Endodermal cell (in vitro differentiated cells): ENCODE measurements around the gene GCLM. TPM values are rescaled to one million over a fixed set of nuclear protein-coding genes. Genes with fewer than 3 reads are reported as not detected.

Source experiments
- DNase-seq: peaks from one replicate; pipeline ENCODE4 v3.0.0-alpha.2; 2017
- H3K27ac ChIP-seq: 2 replicates; pipeline ENCODE4 v1.5.1; 2013; ENCODE audit warnings: mild to moderate bottlenecking, low read depth, low read length, moderate library complexity
- H3K27me3 ChIP-seq: 2 replicates; pipeline ENCODE4 v1.6.1; 2013; ENCODE audit warnings: mild to moderate bottlenecking, low read length, moderate library complexity; ENCODE audit not compliant: insufficient read depth, control insufficient read depth, poor library complexity, severe bottlenecking
- H3K36me3 ChIP-seq: 2 replicates; pipeline ENCODE4 v1.7.0; 2013; ENCODE audit warnings: mild to moderate bottlenecking, low read length, moderate library complexity; ENCODE audit not compliant: control insufficient read depth, insufficient read depth
- H3K4me1 ChIP-seq: one replicate; pipeline ENCODE4 v1.7.0; 2013; ENCODE audit warnings: low read length; ENCODE audit not compliant: control insufficient read depth, insufficient read depth
- H3K4me3 ChIP-seq: 2 replicates; pipeline ENCODE4 v1.5.1; 2013; ENCODE audit warnings: mild to moderate bottlenecking, low read length, moderate library complexity
- H3K9ac ChIP-seq: 2 replicates; pipeline ENCODE4 v1.6.1; 2013; ENCODE audit warnings: mild to moderate bottlenecking, low read length, moderate library complexity; ENCODE audit not compliant: poor library complexity, severe bottlenecking; ENCODE audit errors: extremely low read depth
- H3K9me3 ChIP-seq: 2 replicates; pipeline ENCODE4 v1.6.1; 2013; ENCODE audit warnings: mild to moderate bottlenecking, low read length, moderate library complexity; ENCODE audit not compliant: control insufficient read depth
- H3K27ac Mint-ChIP-seq: 2 replicates; pipeline ENCODE4 v1.8.0; 2020; ENCODE audit warnings: mixed read lengths
- H3K27me3 Mint-ChIP-seq: 2 replicates; pipeline ENCODE4 v1.8.0; 2021; ENCODE audit warnings: mild to moderate bottlenecking, mixed read lengths; ENCODE audit not compliant: insufficient read depth
- H3K36me3 Mint-ChIP-seq: 2 replicates; pipeline ENCODE4 v1.8.0; 2020; ENCODE audit warnings: low read depth, mixed read lengths
- H3K4me1 Mint-ChIP-seq: 2 replicates; pipeline ENCODE4 v1.8.0; 2020; ENCODE audit warnings: mixed read lengths
- H3K4me3 Mint-ChIP-seq: 2 replicates; pipeline ENCODE4 v1.8.0; 2020; ENCODE audit warnings: mild to moderate bottlenecking, moderate library complexity, mixed read lengths
- H3K9me3 Mint-ChIP-seq: 2 replicates; pipeline ENCODE4 v1.8.0; 2020; ENCODE audit warnings: mild to moderate bottlenecking, mixed read lengths
- WGBS, 2 experiments: methylation state at CpG; one replicate each; pipeline versions ENCODE4 v1.1.5 to v1.1.7; 2013; ENCODE audit warnings: missing lambda C conversion rate in 2 of 2, mixed read lengths in 1 of 2; ENCODE audit not compliant: insufficient coverage in 1 of 2, insufficient read length in 1 of 2; 5-methylcytosine and 5-hydroxymethylcytosine counted together
- total RNA-seq, 2 donors: library from RNA; stranded (reverse); fragmentation: NEBNext Ultra II Directional in 1 of 2; extraction: Animal tissue kit (Norgen Biotek cat#: 25700) in 1 of 2; gene quantifications; 2 replicates in 1 of 2; 3 replicates in 1 of 2; pipeline ENCODE4 v1.2.1, GENCODE V29; 2021
- TF ChIP-seq, protein P1 (sequence below): fragments of 200-600 bp; sonication (generic); conservative IDR thresholded peaks from 2 replicates; pipeline ENCODE4 v1.5.0; 2021; ENCODE audit warnings: antibody characterized with exemption, mild to moderate bottlenecking

GCLM gene
- total RNA-seq, 2 donors from 2014 or later = 14.0 to 19.4 TPM

DNA sequence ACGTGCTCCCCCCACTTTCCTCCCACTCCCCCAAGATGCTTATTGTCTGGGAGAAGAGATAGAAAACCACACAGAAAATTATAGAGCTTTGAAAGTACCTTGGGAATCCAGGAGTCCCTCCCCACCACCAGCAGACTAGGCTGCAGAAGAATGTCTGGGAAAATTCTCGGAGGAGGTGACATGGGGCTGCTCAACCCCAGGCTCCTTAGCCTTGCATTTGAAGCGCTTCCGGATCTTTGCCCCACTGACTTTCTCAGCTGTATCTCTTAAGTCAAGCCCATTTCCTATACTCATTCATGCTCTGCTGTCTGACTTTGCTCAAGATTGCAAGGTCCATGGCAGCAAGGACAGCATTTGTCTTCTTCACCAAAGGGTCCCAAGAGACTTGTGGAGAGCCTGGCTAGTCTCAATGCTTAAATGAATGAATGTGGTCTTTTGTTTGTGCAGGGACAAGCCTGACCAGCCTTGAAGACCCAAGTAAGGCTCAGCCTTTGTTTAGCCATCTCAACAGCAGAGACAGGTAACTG lies 68.2 kb downstream of the GCLM start:
- no peak overlapping the region for H3K27ac ChIP-seq
- no peak overlapping the region for H3K27ac Mint-ChIP-seq
- H3K27me3 Mint-ChIP-seq = no peaks in the 10 kb centered on the region
- WGBS, 2 experiments = 83 to 95% methylated on average over 1 to 3 of the region's 4 CpGs
- H3K9me3 ChIP-seq = peaks cover 16% of the 10 kb centered on the region
- H3K9ac ChIP-seq = no peak overlapping the region
- TF ChIP-seq, protein P1, sequence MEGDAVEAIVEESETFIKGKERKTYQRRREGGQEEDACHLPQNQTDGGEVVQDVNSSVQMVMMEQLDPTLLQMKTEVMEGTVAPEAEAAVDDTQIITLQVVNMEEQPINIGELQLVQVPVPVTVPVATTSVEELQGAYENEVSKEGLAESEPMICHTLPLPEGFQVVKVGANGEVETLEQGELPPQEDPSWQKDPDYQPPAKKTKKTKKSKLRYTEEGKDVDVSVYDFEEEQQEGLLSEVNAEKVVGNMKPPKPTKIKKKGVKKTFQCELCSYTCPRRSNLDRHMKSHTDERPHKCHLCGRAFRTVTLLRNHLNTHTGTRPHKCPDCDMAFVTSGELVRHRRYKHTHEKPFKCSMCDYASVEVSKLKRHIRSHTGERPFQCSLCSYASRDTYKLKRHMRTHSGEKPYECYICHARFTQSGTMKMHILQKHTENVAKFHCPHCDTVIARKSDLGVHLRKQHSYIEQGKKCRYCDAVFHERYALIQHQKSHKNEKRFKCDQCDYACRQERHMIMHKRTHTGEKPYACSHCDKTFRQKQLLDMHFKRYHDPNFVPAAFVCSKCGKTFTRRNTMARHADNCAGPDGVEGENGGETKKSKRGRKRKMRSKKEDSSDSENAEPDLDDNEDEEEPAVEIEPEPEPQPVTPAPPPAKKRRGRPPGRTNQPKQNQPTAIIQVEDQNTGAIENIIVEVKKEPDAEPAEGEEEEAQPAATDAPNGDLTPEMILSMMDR = no peak
- peaks cover 4% of the 10 kb centered on the region for H3K4me1 ChIP-seq
- peaks cover 34% of the 10 kb centered on the region for H3K36me3 Mint-ChIP-seq
- no peaks in the 10 kb centered on the region for H3K36me3 ChIP-seq
- no peak overlapping the region for H3K4me3 ChIP-seq
- no peak overlapping the region for H3K4me3 Mint-ChIP-seq
- peaks cover 21% of the 10 kb centered on the region for H3K9me3 Mint-ChIP-seq
- H3K4me1 Mint-ChIP-seq = peaks cover 23% of the 10 kb centered on the region
- DNase-seq = no peak
- H3K27me3 ChIP-seq = no peaks in the 10 kb centered on the region

DNA sequence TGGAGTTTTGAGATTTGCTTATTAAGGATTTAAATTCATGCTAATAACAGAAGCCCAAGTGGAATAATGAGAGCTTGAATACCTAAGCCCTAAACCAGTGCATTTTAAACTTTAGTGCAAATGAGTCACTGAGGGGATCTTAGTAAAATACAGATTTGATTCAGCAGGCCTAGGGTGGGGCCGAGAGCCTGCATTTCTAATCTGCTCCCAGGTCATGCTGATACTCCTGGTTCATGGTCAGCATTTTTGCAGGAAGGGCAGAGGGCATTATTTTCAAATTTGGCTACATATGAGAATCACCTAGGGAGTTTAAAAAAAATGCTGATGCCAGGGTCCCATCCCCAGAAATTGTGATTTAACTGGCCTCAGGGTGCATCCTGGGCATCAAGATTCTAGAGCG lies 69.5 kb downstream of the GCLM start:
- WGBS, 2 experiments = 98 to 100% methylated on average over 2 of the region's 2 CpGs
- H3K27me3 ChIP-seq = no peaks in the 10 kb centered on the region
- Mint-ChIP-seq H3K9me3 (peaks cover 34% of the 10 kb centered on the region), H3K27me3 (no peaks in the 10 kb centered on the region), H3K36me3 (peaks cover 47% of the 10 kb centered on the region), H3K4me3 (no peak overlapping the region), H3K27ac (no peak overlapping the region), H3K4me1 (peaks cover 21% of the 10 kb centered on the region)
- DNase-seq = no peak
- no peak overlapping the region for H3K4me3 ChIP-seq
- H3K36me3 ChIP-seq = no peaks in the 10 kb centered on the region
- peaks cover 28% of the 10 kb centered on the region for H3K9me3 ChIP-seq
- no peak overlapping the region for H3K9ac ChIP-seq
- TF ChIP-seq, protein P1 = no peak
- H3K27ac ChIP-seq = no peak overlapping the region
- H3K4me1 ChIP-seq = peaks cover 4% of the 10 kb centered on the region

DNA sequence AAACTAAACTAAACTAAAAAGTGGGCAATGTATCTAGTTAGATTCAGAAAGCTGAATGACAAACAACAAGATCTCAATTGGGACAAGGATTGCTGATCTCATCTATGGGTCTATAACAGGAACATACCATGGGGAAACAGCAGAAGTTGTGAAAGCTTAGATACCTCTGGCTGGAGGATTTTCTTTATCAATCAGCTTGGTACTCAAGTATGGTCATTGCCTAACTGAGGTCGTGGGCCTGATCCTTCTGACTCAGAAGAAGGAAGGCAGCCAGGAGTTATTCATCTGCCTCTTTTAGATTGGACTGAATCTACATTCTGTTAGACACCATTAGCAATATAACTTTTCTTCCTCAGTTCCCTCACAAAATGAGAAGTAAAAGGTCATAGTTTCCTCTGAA lies 69.9 kb downstream of the GCLM start:
- no peaks in the 10 kb centered on the region for H3K27me3 Mint-ChIP-seq
- Histone ChIP-seq H3K27me3 (no peaks in the 10 kb centered on the region), H3K27ac (no peak overlapping the region), H3K9me3 (peaks cover 33% of the 10 kb centered on the region), H3K9ac (no peak overlapping the region), H3K4me3 (no peak overlapping the region), H3K4me1 (peaks cover 4% of the 10 kb centered on the region), H3K36me3 (no peaks in the 10 kb centered on the region)
- H3K9me3 Mint-ChIP-seq = peaks cover 38% of the 10 kb centered on the region
- WGBS, 2 experiments = 79 to 89% methylated on average over 1 of the region's 1 CpG
- TF ChIP-seq, protein P1 = no peak
- H3K4me3 Mint-ChIP-seq = no peak overlapping the region
- H3K4me1 Mint-ChIP-seq = peaks cover 19% of the 10 kb centered on the region
- H3K27ac Mint-ChIP-seq = no peak overlapping the region
- H3K36me3 Mint-ChIP-seq = peaks cover 51% of the 10 kb centered on the region
- no peak for DNase-seq
